Stomach smooth muscle (tissue), 2 donors: ENCODE measurements around the gene REC114.

Experiments
- H3K27ac ChIP-seq: one replicate; pipeline ENCODE4 v1.7.0; 2013; ENCODE audit warnings: mild to moderate bottlenecking, low read length, inconsistent platforms
- H3K27me3 ChIP-seq, 2 donors: one replicate each; pipeline ENCODE4 v1.7.0; 2013; ENCODE audit warnings: low read length in 2 of 2; ENCODE audit not compliant: insufficient read depth in 2 of 2, control insufficient read depth in 1 of 2
- H3K36me3 ChIP-seq, 2 donors: one replicate each; pipeline ENCODE4 v1.7.0; 2013; ENCODE audit warnings: low read length in 2 of 2; ENCODE audit not compliant: control insufficient read depth in 2 of 2, insufficient read depth in 2 of 2
- H3K4me1 ChIP-seq: one replicate; pipeline ENCODE4 v1.7.0; 2013; ENCODE audit warnings: low read length; ENCODE audit not compliant: control insufficient read depth, insufficient read depth
- H3K4me3 ChIP-seq, 2 donors: one replicate each; pipeline ENCODE4 v1.7.0; 2013; ENCODE audit warnings: low read length in 2 of 2
- H3K9ac ChIP-seq, 2 donors: one replicate each; pipeline ENCODE4 v1.7.0; 2013; ENCODE audit warnings: low read length in 2 of 2, mild to moderate bottlenecking in 1 of 2
- H3K9me3 ChIP-seq, 2 donors: one replicate each; pipeline ENCODE4 v1.7.0; 2013; ENCODE audit warnings: low read length in 2 of 2; ENCODE audit not compliant: control insufficient read depth in 2 of 2
- donor health status: healthy.
- donor health status: Pancreatic carcinoma.

REC114 gene

DNA sequence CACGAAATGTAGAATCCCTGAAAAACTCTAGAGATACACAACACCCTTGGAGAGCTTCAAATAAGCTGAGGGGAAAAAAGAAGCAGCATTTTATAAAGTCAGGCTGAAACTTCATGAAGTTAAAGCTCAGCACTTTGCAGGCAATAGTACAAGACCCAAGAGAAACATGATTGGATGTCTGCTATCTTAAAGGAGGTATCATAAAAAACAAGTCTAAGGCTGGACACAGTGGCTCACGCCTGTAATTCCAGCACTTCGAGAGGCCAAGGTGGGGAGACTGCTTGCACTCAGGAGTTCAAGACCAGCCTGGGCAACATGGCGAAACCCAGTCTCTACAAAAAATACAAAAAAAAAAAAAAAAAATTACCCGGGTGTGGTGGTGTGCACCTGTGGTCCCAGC lies 147.3 kb downstream of the REC114 start:
- H3K36me3 ChIP-seq = peaks cover 28 to 35% of the 10 kb centered on the region in 2 donors

DNA sequence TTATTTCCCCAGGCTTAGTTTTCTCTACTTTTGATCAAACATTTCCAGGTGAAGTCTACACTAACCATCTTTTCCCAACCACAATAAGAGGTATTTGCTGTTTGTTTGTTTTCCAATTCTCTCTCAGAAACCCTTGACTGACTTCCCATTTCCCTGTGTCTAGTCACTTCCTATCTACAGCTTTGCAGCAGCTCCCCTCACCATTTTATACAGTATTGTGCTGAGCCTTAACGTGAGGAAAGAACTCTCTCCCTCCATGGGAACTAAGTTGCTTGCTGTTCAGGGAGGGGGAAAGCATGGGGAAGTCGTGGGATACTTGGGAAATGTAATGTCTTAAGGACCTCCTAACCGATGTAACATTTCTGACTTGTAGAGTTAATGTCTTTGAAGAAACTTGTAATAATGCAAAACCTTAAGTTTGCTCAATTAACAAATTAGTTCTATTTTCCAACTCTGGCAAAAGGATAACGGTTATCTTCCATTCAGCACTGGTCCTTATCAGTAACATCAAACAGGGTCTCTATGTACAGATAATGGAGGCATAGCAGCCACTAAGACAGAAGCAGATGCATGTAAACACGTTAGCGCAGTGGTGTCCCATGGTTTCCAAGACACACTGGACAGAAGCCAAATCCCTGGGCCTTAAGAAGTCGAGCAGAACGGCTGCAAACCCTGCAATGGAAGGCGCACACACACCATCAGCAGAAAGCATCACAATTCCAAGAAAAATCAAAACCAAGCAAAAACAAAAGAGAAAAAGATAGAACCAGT lies 150.5 kb downstream of the REC114 start:
- peaks cover 52% of the 10 kb centered on the region for H3K4me1 ChIP-seq
- no peaks in the 10 kb centered on the region for H3K9me3 ChIP-seq
- no peaks in the 10 kb centered on the region for H3K27me3 ChIP-seq
- H3K9ac ChIP-seq = no peak overlapping the region
- H3K36me3 ChIP-seq = peaks cover 7 to 17% of the 10 kb centered on the region in 2 donors
- no peak overlapping the region for H3K4me3 ChIP-seq
- peak overlapping the region; percentile 18 for H3K27ac ChIP-seq

More for the DNA sequence above, 147.3 kb downstream of the REC114 start:
- H3K27me3 ChIP-seq = no peaks in the 10 kb centered on the region
- H3K4me3 ChIP-seq = no peak overlapping the region
- no peak overlapping the region for H3K27ac ChIP-seq
- H3K9me3 ChIP-seq = no peaks in the 10 kb centered on the region
- H3K9ac ChIP-seq = no peak overlapping the region
- H3K4me1 ChIP-seq = peaks cover 21% of the 10 kb centered on the region

DNA sequence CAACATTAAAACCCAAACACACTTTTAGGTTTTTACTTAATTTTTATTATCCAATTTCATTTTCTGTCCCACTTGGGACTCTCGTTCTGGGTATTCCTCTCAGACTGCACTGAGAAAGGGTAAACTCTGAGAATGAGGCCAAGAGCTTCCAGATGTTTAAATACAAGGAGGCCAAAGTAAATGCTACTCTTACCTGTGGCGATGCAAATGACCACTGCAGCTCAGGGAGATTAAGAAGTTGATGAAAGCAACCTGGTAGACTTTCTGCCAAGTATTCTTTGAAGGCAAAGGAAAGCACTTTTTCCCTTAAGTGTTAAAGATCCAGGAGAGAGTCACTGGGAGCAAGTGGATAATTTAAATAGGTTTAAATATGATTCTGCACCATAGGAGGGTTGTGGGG lies 151.1 kb downstream of the REC114 start:
- Histone ChIP-seq H3K27me3 (no peaks in the 10 kb centered on the region), H3K9ac (no peak overlapping the region), H3K9me3 (no peaks in the 10 kb centered on the region), H3K27ac (no peak overlapping the region), H3K4me3 (no peak overlapping the region), H3K36me3 (peaks cover under 1 to 11% of the 10 kb centered on the region in 2 donors), H3K4me1 (peaks cover 58% of the 10 kb centered on the region)

DNA sequence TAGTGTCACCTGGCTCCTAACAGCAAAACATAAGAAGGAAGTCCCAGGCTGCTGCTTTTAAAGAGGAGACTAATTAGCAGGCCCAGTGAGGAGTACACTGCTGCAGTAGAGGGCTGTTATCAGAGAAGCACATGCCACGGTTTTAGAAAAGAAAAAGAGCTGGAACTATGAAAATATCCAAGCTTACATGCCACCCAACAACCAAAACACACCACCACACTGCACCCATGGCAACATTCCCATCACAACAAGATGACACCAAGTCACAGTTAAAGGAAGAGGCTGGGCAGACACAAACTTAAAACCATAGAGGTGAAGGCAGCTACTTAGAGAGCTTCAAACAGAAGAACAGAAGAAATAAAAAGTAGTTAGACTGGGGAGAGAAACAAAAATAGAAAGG lies 153.2 kb downstream of the REC114 start:
- H3K9me3 ChIP-seq = no peaks in the 10 kb centered on the region
- peaks cover 0 to 11% of the 10 kb centered on the region in 2 donors for H3K36me3 ChIP-seq
- no peak overlapping the region for H3K9ac ChIP-seq
- no peaks in the 10 kb centered on the region for H3K27me3 ChIP-seq
- H3K27ac ChIP-seq = peak overlapping the region; percentile 49
- peaks cover 71% of the 10 kb centered on the region for H3K4me1 ChIP-seq
- H3K4me3 ChIP-seq = no peak overlapping the region

DNA sequence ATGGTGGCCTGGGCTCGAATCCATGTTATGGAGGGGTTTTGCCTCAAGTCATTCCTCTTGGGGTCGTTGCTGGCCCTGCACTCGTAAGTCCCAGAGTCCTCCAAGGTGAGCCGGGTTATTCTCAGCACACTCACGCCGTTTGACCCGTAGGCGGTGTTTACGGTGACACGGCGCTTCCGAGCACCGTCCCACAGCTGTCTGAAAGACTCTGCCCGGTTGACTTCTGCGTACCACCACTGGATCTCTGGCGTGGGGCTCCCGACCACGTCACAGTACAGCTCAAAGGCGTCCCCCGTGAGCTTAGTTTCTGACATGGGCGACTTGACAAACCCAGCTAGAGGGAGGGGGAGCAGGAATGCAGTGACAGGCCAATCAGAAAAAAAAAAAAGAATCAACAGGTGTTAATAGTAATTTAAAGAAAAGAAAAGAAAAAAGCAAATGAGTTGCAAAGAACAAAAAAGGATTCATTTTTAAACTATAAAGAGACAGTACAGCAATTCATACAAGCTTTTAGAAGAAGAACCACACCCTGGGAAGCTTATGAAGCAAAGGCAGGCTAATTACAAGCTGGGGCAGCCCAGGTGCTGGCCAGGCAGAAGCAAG lies 154.2 kb downstream of the REC114 start:
- Histone ChIP-seq H3K4me1 (peaks cover 81% of the 10 kb centered on the region), H3K36me3 (peaks cover 0 to 2% of the 10 kb centered on the region in 2 donors), H3K4me3 (no peak overlapping the region), H3K9me3 (no peaks in the 10 kb centered on the region), H3K27ac (peak overlapping the region; percentile 49), H3K27me3 (no peaks in the 10 kb centered on the region), H3K9ac (no peak overlapping the region)

DNA sequence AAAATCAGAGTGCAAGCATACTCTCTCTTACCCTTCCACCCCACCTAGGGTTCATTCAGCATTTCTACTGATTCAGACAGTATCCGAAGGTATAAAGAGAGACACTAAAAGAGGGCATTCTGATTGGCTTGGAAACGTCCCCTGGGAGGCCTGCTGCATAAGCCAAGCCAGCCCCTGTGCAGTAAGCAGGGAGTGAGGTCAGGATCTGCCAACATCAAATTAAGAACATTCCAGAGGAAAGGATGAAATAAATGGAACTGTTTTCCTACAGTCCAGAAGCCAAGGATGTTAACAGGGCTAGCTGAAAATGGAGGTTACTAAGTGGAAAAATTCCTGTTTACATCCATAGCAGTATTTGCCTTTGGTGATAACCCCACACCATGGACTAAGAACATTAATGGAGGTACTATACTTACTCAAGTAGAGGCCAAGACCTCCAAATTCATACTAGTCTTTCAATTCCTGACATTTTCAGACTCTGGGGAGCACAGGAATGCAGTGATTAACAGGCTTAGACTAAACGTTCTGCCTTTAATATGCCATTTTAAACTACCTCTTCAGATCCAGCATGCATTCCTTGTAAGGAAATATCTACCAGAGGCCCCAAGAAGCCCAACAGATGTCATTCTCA lies 155.7 kb downstream of the REC114 start:
- Histone ChIP-seq H3K4me3 (peak overlapping the region; percentile 15 to 29), H3K9ac (no peak overlapping the region), H3K36me3 (peaks cover 0 to 2% of the 10 kb centered on the region in 2 donors), H3K9me3 (no peaks in the 10 kb centered on the region), H3K27me3 (no peaks in the 10 kb centered on the region), H3K27ac (peak overlapping the region; percentile 66), H3K4me1 (peaks cover 88% of the 10 kb centered on the region)

DNA sequence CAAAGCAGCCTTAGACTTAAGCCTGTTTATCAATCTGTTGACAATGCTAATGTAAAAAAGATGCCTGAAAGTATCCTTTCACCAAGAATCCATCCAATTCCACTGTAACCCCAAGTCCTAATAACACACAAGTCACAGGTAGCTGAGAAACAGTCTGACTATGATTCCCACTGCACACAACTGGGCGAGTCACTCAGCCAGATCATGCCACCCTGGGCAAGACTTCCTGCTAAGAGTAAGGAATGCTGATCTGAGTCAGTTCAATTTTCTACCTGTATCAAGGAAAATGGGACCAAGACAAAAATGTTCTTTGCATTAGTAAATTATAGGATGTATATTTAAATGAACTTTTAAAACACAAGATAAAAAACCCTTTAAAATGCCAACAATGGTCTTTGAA lies 157.0 kb downstream of the REC114 start:
- Histone ChIP-seq H3K9ac (no peak overlapping the region), H3K36me3 (peaks cover 0 to 2% of the 10 kb centered on the region in 2 donors), H3K4me1 (peaks cover 79% of the 10 kb centered on the region), H3K9me3 (no peaks in the 10 kb centered on the region), H3K4me3 (peak overlapping the region in 1 of 2 donors; percentile 10), H3K27ac (peak overlapping the region; percentile 7), H3K27me3 (no peaks in the 10 kb centered on the region)

DNA sequence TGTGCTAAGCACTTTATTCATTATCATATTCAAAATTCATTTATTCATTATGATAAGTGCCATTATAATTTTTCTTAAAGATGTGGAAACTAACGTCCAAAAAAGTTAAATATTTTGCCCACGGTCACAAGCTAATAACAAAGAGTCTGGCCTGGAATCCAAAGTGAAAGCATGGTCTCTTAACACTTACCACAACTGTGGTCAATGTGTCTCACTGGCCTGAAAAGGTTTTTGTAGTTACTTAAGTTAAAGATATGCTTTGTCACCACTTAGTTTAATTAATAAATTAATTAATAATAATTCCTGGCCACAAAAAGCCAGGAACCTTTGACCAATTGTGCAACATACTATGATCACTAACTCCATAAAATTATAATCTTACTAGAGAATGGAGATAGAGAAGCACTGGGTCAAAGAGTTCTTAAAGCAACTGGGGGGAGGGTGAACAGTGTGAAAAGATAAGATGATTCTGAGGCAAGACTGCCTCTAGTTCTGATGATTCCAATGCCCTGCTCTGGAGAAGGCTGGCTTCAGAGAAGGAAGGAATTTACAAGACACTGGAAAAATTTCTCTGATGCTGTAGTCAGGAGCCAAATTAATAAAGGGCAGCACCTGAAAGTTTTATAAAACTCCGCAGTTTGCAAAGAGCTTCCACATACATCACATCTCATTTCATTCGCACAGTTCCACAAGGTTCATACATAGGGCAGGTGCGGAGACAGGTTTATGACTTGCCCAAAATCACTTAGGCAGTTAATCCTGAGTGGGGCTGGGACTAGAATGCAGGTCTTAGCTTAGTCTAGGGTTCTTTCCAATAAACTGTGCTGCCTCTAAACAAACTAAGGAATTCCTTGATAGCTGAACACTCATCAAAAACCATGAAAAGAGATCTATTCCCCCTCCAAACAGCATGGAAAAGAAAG lies 157.7 kb downstream of the REC114 start:
- peaks cover 0 to 2% of the 10 kb centered on the region in 2 donors for H3K36me3 ChIP-seq
- peaks cover 73% of the 10 kb centered on the region for H3K4me1 ChIP-seq
- H3K27ac ChIP-seq = peak overlapping the region; percentile 78
- H3K9ac ChIP-seq = no peak overlapping the region
- H3K9me3 ChIP-seq = no peaks in the 10 kb centered on the region
- H3K4me3 ChIP-seq = no peak overlapping the region
- H3K27me3 ChIP-seq = no peaks in the 10 kb centered on the region

DNA sequence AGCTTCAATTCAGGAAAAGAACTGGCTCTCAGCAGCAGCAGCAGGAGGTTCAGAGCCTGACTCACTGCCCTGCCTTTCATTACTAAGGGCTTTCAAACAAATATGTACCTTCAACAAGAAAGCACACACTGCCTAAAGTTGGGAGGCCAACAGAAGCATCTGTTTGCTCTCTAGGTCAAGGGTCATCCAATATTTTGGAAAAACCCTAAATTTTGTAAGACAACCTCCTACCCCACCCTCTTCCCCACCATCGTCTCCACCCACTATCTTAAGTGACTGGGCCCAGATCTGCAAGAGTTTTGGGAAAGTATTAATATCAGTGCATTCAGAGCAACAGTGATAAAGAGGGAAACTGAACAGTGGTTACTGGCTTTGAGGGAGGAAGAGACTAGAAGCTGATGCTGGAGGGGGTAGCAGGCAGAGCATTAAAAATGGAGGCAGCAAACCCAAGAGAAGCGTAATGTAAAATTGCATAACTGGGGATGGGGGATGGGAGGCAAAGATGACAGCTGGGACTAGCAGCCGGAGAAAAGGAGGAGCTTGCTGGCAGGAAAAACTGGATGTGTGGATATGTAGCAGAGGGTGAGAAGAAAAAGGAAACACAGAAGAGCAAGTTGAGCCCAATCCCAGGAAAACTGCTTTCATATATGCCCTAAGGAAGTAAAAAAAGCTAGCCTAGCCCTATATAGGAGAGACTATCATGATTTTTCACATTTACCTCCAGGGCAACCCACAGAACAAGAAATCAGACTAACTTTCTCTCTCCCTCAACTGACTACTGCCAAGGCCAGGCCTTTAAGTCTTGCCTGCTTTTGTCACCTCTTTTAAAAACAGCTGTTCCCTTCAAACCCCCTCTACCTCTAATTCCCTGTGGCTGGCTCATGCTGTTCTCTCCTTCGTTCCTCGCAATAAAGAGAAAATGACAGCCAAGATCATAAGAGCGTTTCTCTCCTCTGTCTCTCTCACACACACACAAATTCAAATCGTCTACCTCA lies 158.8 kb downstream of the REC114 start:
- H3K9ac ChIP-seq = peak overlapping the region; percentile 33 to 60
- no peaks in the 10 kb centered on the region for H3K27me3 ChIP-seq
- peaks cover 0 to under 1% of the 10 kb centered on the region in 2 donors for H3K36me3 ChIP-seq
- H3K9me3 ChIP-seq = no peaks in the 10 kb centered on the region
- peak overlapping the region; percentile 78 for H3K27ac ChIP-seq
- H3K4me3 ChIP-seq = peak overlapping the region; percentile 56
- peaks cover 63% of the 10 kb centered on the region for H3K4me1 ChIP-seq
